ENCODE measurements around the gene ARG1. TPM values are rescaled to one million over a fixed set of nuclear protein-coding genes. Genes with fewer than 3 reads are reported as not detected.

ARG1 gene
- total RNA-seq, 1 donor from 2014 or later: not detected

DNA sequence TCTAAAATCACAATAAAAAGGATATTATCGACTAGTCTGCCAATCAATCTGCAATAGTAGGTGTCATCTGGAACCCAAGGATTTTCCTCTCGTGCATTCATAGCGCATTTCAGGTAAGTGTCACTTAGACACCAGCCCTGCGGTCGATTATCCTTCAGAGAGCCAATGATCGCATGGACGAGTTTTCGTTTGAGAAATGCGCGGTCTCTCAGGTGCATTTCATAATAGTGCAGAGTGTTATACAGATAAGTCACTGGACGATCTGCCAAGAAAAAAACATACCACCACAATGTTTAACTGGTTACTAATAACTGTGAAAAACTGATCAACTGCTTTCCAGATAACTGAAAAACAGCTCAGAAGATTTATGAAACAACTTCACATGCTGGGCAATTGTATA lies 21.0 kb downstream of the ARG1 start:
- CTCF ChIA-PET: no interaction called here
- Mint-ChIP-seq H3K27ac (no peak overlapping the region), H3K4me3 (no peak overlapping the region), H3K9me3 (no peaks in the 10 kb centered on the region), H3K36me3 (ENCODE audit: low read depth) (peaks cover 84% of the 10 kb centered on the region), H3K4me1 (no peaks in the 10 kb centered on the region), H3K27me3 (no peaks in the 10 kb centered on the region)
- intact Hi-C loops (cut with micrococcal nuclease): no loop called here
- no peak for DNase-seq
- POLR2A ChIA-PET: no interaction called here
- TF ChIP-seq, protein P1, sequence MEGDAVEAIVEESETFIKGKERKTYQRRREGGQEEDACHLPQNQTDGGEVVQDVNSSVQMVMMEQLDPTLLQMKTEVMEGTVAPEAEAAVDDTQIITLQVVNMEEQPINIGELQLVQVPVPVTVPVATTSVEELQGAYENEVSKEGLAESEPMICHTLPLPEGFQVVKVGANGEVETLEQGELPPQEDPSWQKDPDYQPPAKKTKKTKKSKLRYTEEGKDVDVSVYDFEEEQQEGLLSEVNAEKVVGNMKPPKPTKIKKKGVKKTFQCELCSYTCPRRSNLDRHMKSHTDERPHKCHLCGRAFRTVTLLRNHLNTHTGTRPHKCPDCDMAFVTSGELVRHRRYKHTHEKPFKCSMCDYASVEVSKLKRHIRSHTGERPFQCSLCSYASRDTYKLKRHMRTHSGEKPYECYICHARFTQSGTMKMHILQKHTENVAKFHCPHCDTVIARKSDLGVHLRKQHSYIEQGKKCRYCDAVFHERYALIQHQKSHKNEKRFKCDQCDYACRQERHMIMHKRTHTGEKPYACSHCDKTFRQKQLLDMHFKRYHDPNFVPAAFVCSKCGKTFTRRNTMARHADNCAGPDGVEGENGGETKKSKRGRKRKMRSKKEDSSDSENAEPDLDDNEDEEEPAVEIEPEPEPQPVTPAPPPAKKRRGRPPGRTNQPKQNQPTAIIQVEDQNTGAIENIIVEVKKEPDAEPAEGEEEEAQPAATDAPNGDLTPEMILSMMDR (IDR thresholded peaks at IDR 0.05): no peak
- no peak for ATAC-seq (ENCODE audit: low read depth)

DNA sequence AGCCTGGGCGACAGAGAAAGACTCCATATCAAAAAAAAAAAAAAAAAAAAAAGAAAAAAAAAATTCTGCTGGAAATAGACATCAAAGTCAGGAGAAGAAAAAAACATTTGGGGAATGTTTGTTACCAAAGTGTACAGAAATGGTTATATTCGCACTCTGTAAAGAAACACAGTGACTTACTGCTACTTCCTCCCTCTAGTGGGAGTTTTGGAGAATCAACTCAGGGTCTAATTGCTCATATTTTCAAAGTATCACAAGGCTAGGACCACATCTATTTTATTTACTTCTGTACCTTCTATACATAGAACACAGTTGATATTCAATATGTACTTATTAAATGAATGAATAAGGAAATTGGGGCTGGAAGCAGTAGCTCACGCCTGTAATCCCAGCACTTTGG lies 24.4 kb downstream of the ARG1 start:
- POLR2A ChIA-PET: no interaction called here
- ATAC-seq (ENCODE audit: low read depth): no peak
- H3K27me3 Mint-ChIP-seq: no peaks in the 10 kb centered on the region
- CTCF ChIA-PET: interaction anchor here (0.7 to 1.8 kb wide), 2 partner anchors 31 to 394 kb away, joined by 3 to 7 read pairs; partner anchors contain the start of gene MED23
- no peak for DNase-seq
- no peak overlapping the region for H3K27ac Mint-ChIP-seq
- no peak overlapping the region for H3K4me3 Mint-ChIP-seq
- intact Hi-C loops (cut with micrococcal nuclease): loop anchor here (1.0 to 2.0 kb wide), 3 partner anchors 398 to 713 kb away; no protein-coding TSS in a partner anchor
- H3K4me1 Mint-ChIP-seq: no peaks in the 10 kb centered on the region
- peaks cover 86% of the 10 kb centered on the region for H3K36me3 Mint-ChIP-seq (ENCODE audit: low read depth)
- TF ChIP-seq, protein P1 (IDR thresholded peaks at IDR 0.05): no peak
- H3K9me3 Mint-ChIP-seq: no peaks in the 10 kb centered on the region

DNA sequence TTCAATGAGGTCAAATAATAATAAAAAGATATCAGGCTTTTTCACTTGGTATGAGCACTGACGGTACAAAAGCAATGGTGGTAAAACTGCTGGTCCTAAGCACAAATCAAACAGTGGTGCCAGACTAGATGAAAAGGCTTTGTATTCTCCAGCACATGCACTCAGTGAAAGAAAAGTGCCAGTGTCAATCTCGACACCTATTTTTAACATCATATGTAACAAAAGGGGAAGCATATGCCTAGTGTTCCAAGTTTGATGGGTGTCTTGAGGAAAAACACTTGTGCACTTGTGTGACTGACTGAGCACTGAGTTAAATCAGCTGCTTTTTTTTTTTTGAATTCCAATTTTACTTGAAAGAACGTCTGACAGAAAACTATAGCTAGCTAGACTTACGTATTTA lies 27.7 kb downstream of the ARG1 start:
- ChIA-PET POLR2A (no interaction called here), CTCF (interaction anchor here (0.7 to 0.9 kb wide), 2 partner anchors 9 to 15 kb away, joined by 3 read pairs; no protein-coding TSS in a partner anchor)
- H3K4me3 Mint-ChIP-seq: no peak overlapping the region
- ATAC-seq (ENCODE audit: low read depth) (no peak), DNase-seq (no peak)
- H3K27me3 Mint-ChIP-seq: no peaks in the 10 kb centered on the region
- H3K4me1 Mint-ChIP-seq: no peaks in the 10 kb centered on the region
- no peak overlapping the region for H3K27ac Mint-ChIP-seq
- TF ChIP-seq, protein P1 (IDR thresholded peaks at IDR 0.05): no peak
- intact Hi-C loops (cut with micrococcal nuclease): no loop called here
- no peaks in the 10 kb centered on the region for H3K9me3 Mint-ChIP-seq
- H3K36me3 Mint-ChIP-seq (ENCODE audit: low read depth): peaks cover 83% of the 10 kb centered on the region

DNA sequence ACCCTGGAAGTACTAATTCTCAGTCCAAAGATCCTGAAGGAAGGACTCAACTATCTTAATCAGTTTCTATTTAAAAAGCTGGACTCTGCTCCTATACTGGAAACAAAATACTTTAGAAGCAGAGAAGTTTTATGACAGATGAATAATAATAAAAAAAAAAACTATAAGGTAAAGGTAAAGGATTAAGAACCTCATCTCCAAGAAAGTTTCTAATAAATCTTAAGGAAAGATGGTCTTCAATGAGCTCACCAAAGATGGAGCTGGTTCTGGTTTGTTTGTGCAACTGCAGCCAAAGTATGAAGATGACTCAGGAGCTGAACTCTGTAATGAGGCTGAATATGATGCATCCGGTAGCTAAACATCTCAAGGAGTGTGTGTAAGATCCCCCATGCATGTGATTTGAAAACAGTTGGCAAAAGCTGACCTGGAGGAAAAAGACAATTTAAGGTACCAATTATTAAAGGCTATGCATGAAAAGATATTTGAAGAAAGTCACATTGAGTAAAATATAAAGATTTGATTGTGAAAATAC lies 29.8 kb downstream of the ARG1 start:
- no peaks in the 10 kb centered on the region for H3K9me3 Mint-ChIP-seq
- H3K4me3 Mint-ChIP-seq: no peak overlapping the region
- DNase-seq (no peak), ATAC-seq (ENCODE audit: low read depth) (no peak)
- ChIA-PET CTCF (no interaction called here), POLR2A (no interaction called here)
- TF ChIP-seq, protein P1 (IDR thresholded peaks at IDR 0.05): no peak
- intact Hi-C loops (cut with micrococcal nuclease): no loop called here
- no peaks in the 10 kb centered on the region for H3K4me1 Mint-ChIP-seq
- peaks cover 78% of the 10 kb centered on the region for H3K36me3 Mint-ChIP-seq (ENCODE audit: low read depth)
- no peak overlapping the region for H3K27ac Mint-ChIP-seq
- H3K27me3 Mint-ChIP-seq: no peaks in the 10 kb centered on the region

DNA sequence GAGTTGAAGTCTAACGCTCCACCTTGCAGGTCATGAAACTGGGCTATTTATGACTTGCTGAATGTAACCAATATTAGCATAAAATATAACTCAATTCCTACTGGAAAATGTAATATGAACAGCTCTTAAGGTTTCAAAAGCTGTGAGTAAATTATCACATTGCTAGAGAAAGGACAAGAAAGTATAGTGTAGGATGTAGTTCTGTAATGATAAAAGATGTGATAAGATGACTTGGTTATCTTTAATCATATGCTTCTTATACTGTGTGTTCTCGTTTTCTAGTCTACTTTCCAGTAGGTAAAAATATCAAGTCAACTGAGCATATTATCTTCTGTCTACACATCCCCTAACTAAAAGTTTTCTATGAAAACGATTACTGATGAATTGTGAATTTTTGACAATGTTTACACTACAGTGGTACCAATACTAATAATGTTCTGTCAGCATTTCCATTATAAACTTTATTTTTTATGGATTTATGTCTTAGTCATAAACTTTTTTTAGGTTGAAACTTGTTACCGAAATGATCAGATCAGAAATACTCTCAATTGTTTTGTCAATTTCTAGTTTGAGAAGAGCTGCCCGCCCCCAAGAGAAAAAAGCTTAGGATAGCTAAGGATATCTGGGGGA lies 40.4 kb downstream of the ARG1 start:
- Mint-ChIP-seq H3K9me3 (no peaks in the 10 kb centered on the region), H3K4me3 (no peak overlapping the region), H3K27ac (no peak overlapping the region), H3K36me3 (ENCODE audit: low read depth) (peaks cover 78% of the 10 kb centered on the region), H3K27me3 (no peaks in the 10 kb centered on the region), H3K4me1 (no peaks in the 10 kb centered on the region)
- TF ChIP-seq, protein P1 (IDR thresholded peaks at IDR 0.05): no peak
- POLR2A ChIA-PET: no interaction called here
- DNase-seq (no peak), ATAC-seq (ENCODE audit: low read depth) (no peak)
- CTCF ChIA-PET: no interaction called here
- intact Hi-C loops (cut with micrococcal nuclease): no loop called here
